Astrocyte (in vitro differentiated cells and primary cell): Measurements from ENCODE around the gene SCPEP1. TPM values are rescaled to one million over a fixed set of nuclear protein-coding genes. Genes with fewer than 3 reads are reported as not detected.

Experiments
- DNase-seq: peaks from one replicate; pipeline ENCODE4 v3.0.0-alpha.2; 2010; ENCODE audit warnings: low read depth
- FAIRE-seq: peaks from 2 replicates; lab custom pipeline; 2011; peaks lifted over from hg19 to GRCh38; lab: Jason Lieb, UNC
- H2AFZ ChIP-seq: 2 replicates; pipeline ENCODE4 v1.6.0; 2012; ENCODE audit warnings: low read depth, low read length, inconsistent platforms
- H3K27ac ChIP-seq: 2 replicates; pipeline ENCODE4 v1.5.1; 2011; ENCODE audit warnings: low read depth, low read length, inconsistent platforms
- H3K27me3 ChIP-seq: 2 replicates; pipeline ENCODE4 v1.6.0; 2011; ENCODE audit warnings: low read length, inconsistent platforms; ENCODE audit not compliant: insufficient read depth
- H3K36me3 ChIP-seq: 2 replicates; pipeline ENCODE4 v1.5.1; 2011; ENCODE audit warnings: low read length, inconsistent platforms; ENCODE audit not compliant: insufficient read depth
- H3K4me1 ChIP-seq: 2 replicates; pipeline ENCODE4 v1.5.1; 2011; ENCODE audit warnings: low read length, inconsistent platforms; ENCODE audit not compliant: insufficient read depth
- H3K4me2 ChIP-seq: 2 replicates; pipeline ENCODE4 v1.6.0; 2012; ENCODE audit warnings: low read length, inconsistent platforms
- H3K4me3 ChIP-seq: 2 replicates; pipeline ENCODE4 v1.5.1; 2011; ENCODE audit warnings: low read depth, mild to moderate bottlenecking, low read length, inconsistent platforms; ENCODE audit not compliant: insufficient read depth
- H3K79me2 ChIP-seq: 2 replicates; pipeline ENCODE4 v1.6.0; 2012; ENCODE audit warnings: mild to moderate bottlenecking, low read length, inconsistent platforms; ENCODE audit not compliant: insufficient read depth
- H3K9ac ChIP-seq: 2 replicates; pipeline ENCODE4 v1.6.0; 2012; ENCODE audit warnings: mild to moderate bottlenecking, low read length, inconsistent platforms
- H3K9me3 ChIP-seq: 2 replicates; pipeline ENCODE4 v1.5.1; 2012; ENCODE audit warnings: low read depth, mild to moderate bottlenecking, low read length, inconsistent platforms; ENCODE audit not compliant: insufficient read depth
- H4K20me1 ChIP-seq: 2 replicates; pipeline ENCODE4 v1.6.0; 2012; ENCODE audit warnings: low read length, inconsistent platforms; ENCODE audit not compliant: insufficient read depth
- H3K27ac Mint-ChIP-seq: one replicate; pipeline ENCODE4 v1.8.0; 2021; ENCODE audit warnings: mild to moderate bottlenecking, mixed read lengths; ENCODE audit not compliant: unreplicated experiment
- H3K27me3 Mint-ChIP-seq: one replicate; pipeline ENCODE4 v1.8.0; 2021; ENCODE audit warnings: low read depth, mixed read lengths; ENCODE audit not compliant: unreplicated experiment
- H3K36me3 Mint-ChIP-seq: one replicate; pipeline ENCODE4 v1.8.0; 2021; ENCODE audit warnings: low read depth, mixed read lengths; ENCODE audit not compliant: unreplicated experiment
- H3K4me1 Mint-ChIP-seq: one replicate; pipeline ENCODE4 v1.8.0; 2021; ENCODE audit warnings: low read depth, mixed read lengths; ENCODE audit not compliant: unreplicated experiment
- H3K4me3 Mint-ChIP-seq: one replicate; pipeline ENCODE4 v1.8.0; 2021; ENCODE audit warnings: mild to moderate bottlenecking, moderate library complexity, mixed read lengths; ENCODE audit not compliant: unreplicated experiment
- H3K9me3 Mint-ChIP-seq: one replicate; pipeline ENCODE4 v1.8.0; 2021; ENCODE audit warnings: mild to moderate bottlenecking, mixed read lengths; ENCODE audit not compliant: unreplicated experiment
- EZH2 ChIP-seq: IDR thresholded peaks from 2 replicates; pipeline ENCODE4 v1.6.1; 2012; ENCODE audit warnings: mild to moderate bottlenecking, low read length, inconsistent platforms; ENCODE audit not compliant: insufficient read depth
- total RNA-seq: library from RNA; stranded (reverse); gene quantifications from 2 replicates; pipeline ENCODE4 v1.2.1, GENCODE V29; 2021
- TF ChIP-seq, protein P1 (sequence below): IDR thresholded peaks from 2 replicates; pipeline ENCODE4 v1.5.1; 2011; ENCODE audit warnings: low read depth, mild to moderate bottlenecking, inconsistent platforms, low read length, moderate library complexity; ENCODE audit not compliant: insufficient read depth

SCPEP1 gene
- total RNA-seq, 1 donor from 2014 or later, result 27.1 TPM

DNA sequence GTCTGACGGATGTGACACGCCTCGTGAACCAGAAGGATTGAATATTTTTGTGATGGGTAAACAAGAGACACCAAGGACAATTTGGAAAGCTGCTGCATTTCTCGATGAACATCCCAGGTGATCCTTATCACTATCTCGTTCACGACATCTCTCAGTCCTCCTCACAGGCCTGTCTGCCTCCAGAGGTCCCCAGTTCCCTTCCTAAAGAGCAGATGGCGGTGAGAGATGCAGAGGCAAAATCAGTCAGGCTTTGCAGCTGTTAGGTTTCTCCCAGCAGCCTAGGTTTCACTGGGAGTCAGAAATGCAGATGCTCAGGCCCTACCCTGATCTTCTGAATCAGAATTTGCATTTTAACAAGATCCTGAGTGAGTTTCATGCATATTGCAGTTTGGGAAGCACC, 23.6 kb downstream of the SCPEP1 start:
- H3K4me3 ChIP-seq, result no peak overlapping the region
- H3K27ac ChIP-seq, result no peak overlapping the region
- peaks cover 2% of the 10 kb centered on the region for H3K27me3 Mint-ChIP-seq
- TF ChIP-seq, protein P1, sequence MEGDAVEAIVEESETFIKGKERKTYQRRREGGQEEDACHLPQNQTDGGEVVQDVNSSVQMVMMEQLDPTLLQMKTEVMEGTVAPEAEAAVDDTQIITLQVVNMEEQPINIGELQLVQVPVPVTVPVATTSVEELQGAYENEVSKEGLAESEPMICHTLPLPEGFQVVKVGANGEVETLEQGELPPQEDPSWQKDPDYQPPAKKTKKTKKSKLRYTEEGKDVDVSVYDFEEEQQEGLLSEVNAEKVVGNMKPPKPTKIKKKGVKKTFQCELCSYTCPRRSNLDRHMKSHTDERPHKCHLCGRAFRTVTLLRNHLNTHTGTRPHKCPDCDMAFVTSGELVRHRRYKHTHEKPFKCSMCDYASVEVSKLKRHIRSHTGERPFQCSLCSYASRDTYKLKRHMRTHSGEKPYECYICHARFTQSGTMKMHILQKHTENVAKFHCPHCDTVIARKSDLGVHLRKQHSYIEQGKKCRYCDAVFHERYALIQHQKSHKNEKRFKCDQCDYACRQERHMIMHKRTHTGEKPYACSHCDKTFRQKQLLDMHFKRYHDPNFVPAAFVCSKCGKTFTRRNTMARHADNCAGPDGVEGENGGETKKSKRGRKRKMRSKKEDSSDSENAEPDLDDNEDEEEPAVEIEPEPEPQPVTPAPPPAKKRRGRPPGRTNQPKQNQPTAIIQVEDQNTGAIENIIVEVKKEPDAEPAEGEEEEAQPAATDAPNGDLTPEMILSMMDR, result no peak
- no peaks in the 10 kb centered on the region for H4K20me1 ChIP-seq
- peaks cover 28% of the 10 kb centered on the region for H3K36me3 Mint-ChIP-seq
- no peak overlapping the region for H3K4me3 Mint-ChIP-seq
- DNase-seq, result no peak
- peaks cover 4% of the 10 kb centered on the region for H3K9me3 Mint-ChIP-seq
- no peak overlapping the region for H3K9ac ChIP-seq
- no peaks in the 10 kb centered on the region for H3K4me1 Mint-ChIP-seq
- no peaks in the 10 kb centered on the region for H3K79me2 ChIP-seq
- no peak for FAIRE-seq
- H3K27ac Mint-ChIP-seq, result no peak overlapping the region
- H3K27me3 ChIP-seq, result no peaks in the 10 kb centered on the region
- H3K36me3 ChIP-seq, result no peaks in the 10 kb centered on the region
- no peaks in the 10 kb centered on the region for H3K9me3 ChIP-seq
- no peaks in the 10 kb centered on the region for H3K4me1 ChIP-seq
- H2AFZ ChIP-seq, result no peak overlapping the region
- H3K4me2 ChIP-seq, result no peak overlapping the region

GRCh38 chr17:57002904-57003303, 25.0 kb downstream of the SCPEP1 start:
- Histone ChIP-seq H3K4me3 (no peak overlapping the region), H3K36me3 (no peaks in the 10 kb centered on the region), H4K20me1 (no peaks in the 10 kb centered on the region), H3K4me1 (no peaks in the 10 kb centered on the region), H2AFZ (no peak overlapping the region), H3K27ac (no peak overlapping the region), H3K27me3 (no peaks in the 10 kb centered on the region), H3K79me2 (no peaks in the 10 kb centered on the region), H3K9ac (no peak overlapping the region), H3K9me3 (no peaks in the 10 kb centered on the region), H3K4me2 (no peak overlapping the region)
- Mint-ChIP-seq H3K4me3 (no peak overlapping the region), H3K36me3 (peaks cover 26% of the 10 kb centered on the region), H3K4me1 (no peaks in the 10 kb centered on the region), H3K27me3 (peaks cover 2% of the 10 kb centered on the region), H3K27ac (no peak overlapping the region), H3K9me3 (peaks cover 4% of the 10 kb centered on the region)
- FAIRE-seq (no peak), DNase-seq (no peak)
- TF ChIP-seq, protein P1, result no peak
- TF ChIP-seq EZH2, result no peak

DNA sequence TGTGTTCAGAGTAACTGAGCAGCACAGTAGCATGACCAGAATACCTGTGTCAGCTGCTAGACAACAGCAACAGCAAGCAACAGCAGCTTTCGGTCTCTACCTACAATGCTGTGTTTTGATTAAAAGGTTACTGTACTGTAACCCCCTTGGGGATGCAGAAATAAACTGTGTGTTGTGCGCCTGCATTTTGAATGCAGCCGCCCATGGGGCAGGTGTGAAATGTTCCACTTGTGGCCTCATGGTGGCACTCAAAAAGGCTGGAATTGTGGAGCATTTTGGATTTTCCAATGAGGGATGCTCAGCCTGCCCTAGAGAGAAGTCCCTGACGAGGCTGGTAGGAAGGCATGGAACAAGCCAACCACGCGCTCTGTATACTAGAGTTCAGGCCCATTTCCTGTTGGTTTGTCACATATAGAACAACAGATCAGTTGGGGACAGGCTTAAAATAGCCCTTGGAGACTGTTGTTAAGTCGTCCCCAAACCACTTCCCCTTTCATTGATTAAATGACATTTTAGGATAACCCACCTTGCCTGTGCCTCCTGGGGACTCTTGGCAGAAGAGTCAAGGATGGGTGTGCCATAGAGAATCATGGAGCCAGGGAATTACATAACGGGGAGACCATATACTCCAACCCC, 27.1 kb downstream of the SCPEP1 start:
- Histone ChIP-seq H2AFZ (no peak overlapping the region), H3K27ac (no peak overlapping the region), H3K9ac (no peak overlapping the region), H3K4me3 (no peak overlapping the region), H3K36me3 (no peaks in the 10 kb centered on the region), H3K27me3 (peaks cover 2% of the 10 kb centered on the region), H4K20me1 (no peaks in the 10 kb centered on the region), H3K4me2 (no peak overlapping the region), H3K9me3 (no peaks in the 10 kb centered on the region), H3K4me1 (no peaks in the 10 kb centered on the region), H3K79me2 (no peaks in the 10 kb centered on the region)
- Mint-ChIP-seq H3K36me3 (peaks cover 25% of the 10 kb centered on the region), H3K9me3 (peaks cover 4% of the 10 kb centered on the region), H3K4me1 (no peaks in the 10 kb centered on the region), H3K27ac (no peak overlapping the region), H3K4me3 (no peak overlapping the region), H3K27me3 (peaks cover 2% of the 10 kb centered on the region)
- FAIRE-seq, result no peak
- TF ChIP-seq EZH2, result no peak
- TF ChIP-seq, protein P1, result no peak
- DNase-seq, result no peak
